ENCODE data around the gene NAA60.

The NAA60 gene

GRCh38 chr16:3443108-3444031 lies at the start of gene NAA60, which contains the start of gene ZNF597:
Gene NAA60 (plus strand): TSS chr16:3443680. CDS start chr16:3476228, 32,548 bp downstream.
Gene ZNF597 (minus strand): TSS chr16:3443504. CDS start chr16:3443153, 351 bp downstream.
- peak; percentile 85 for DNase-seq (ENCODE audit: low spot score)

DNA sequence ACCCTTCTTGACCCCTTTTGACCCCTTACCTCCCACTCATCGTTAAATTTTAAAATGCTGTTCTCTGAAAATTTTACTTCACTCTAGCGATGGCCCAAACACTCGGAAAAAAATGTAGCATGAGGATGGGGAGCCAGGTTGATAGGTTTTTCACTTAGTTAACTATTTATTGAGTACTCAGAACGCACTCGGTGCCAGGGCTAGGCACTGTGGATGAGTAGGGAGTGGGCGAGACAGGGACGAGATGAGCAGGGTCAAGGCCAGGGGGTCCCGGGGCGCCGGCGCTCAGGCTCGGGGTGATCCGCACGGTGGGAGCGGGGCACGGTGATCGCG lies 43.1 kb upstream of the NAA60 start:
- no peak for DNase-seq (ENCODE audit: low spot score)

DNA sequence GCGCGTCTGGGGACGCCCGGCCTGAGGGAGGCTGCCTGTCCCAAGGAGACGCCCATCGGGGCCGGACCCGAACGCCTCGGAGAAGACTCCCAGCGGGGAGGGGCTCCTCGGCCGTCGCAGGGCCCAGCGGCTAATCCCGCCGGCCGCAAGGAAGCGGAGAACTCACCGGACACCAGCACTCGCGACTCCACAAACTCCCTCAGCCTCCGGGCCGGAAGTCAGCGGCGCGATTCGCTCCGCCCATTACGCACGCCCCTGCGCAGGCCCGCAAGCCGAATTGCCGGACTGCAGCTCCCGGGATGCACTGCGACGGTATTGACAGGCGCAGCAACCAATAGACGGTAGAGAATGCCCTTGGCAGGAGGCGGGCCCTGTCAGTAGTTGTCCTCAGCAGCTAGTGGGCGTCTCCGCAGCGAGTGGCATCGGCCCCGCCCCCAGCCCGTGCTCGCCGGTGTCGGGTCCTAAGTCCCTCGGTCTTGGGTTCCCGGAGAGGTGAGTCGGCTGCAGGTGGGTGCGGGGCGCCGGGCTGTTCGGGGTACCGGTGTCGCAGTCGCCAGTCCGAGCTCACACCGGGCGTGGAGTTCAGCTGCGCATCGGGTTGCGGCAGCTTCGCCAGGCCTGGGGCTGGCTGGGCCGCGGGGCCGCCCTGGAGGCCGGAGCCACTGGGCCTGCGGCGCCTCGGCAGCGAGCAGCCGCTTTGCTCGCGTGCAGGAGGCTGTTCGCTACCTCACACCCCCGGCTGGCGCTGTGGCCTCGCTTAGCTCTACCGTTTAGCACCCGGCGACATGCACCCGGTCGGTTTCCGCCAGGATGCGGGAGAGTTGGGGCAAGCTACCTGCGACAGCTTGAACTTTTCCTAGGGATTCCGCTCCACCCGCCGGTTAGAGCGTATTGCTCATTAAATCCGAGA lies 42.4 kb upstream of the NAA60 start, which contains the start of the genes ZNF174 and ZSCAN32:
TSS of gene ZNF174 (plus strand) at position 437 of the 910 bp plus-strand sequence. CDS start 790 bp downstream, outside the sequence.
TSS of gene ZSCAN32 (minus strand) at position 226 of the 910 bp plus-strand sequence. CDS start 3,447 bp downstream, outside the sequence.
- DNase-seq (ENCODE audit: low spot score), result peak; percentile 99

- no peak for DNase-seq (ENCODE audit: low spot score)
Observed at GRCh38 chr16:3401719-3402397, 41.6 kb upstream of the NAA60 start.

- DNase-seq (ENCODE audit: low spot score), result no peak
Observed at GRCh38 chr16:3408561-3409197, 34.8 kb upstream of the NAA60 start.

DNA sequence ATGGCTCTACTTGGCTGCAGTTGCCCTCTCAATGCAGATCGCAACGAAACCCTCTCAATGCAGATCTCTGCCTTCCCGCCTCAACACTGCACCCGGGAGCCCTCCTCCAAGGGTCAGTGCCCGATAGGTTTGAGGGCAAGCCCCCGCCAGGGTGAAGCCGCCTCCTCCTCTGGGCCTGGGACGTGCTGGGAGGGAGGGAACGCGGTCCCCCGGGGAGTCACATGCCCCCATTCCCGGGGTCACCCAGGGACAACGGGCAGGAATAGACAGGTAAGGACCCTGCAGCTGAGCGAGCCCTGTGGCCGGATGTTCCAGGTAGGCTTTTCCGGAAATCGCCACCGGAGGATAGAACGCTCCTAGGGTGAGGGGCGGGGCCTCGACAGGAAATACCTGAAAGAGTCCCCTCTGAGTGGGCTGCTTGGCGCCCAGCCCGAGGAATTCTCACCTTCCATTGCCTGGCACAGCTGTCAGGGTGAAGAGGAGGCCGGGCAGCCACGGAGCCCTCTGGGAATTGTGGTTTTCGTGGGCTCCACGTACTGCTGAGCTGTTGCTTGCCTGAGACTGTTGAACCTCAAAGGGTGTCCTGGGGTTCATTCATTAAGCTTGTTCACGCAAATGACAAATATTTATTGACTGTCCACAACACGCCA lies 29.6 kb upstream of the NAA60 start:
- no peak for DNase-seq (ENCODE audit: low spot score)

GRCh38 chr16:3431779-3432219 lies 11.7 kb upstream of the NAA60 start:
- peak; percentile 35 for DNase-seq (ENCODE audit: low spot score)

GRCh38 chr16:3434373-3434772 lies 9.1 kb upstream of the NAA60 start:
- DNase-seq (ENCODE audit: low spot score), result no peak

DNA sequence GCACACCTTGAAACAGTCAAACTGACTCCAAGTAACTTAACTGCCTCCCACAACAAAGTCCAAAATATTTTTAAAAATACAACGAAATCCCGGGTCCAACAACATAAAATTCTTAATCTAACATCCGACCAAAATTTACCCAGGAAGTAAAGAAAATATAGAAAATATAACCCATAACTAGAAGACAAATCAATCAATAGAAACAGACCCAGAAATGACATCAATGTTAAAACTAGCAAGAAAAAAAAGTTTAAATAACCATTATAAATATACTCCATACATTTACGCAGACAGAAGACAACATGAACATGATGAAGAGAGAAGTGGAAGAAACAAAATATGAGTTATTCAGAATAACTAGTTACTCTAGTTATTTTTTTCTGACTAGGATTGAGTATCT lies 3.8 kb upstream of the NAA60 start:
- DNase-seq (ENCODE audit: low spot score), result no peak

DNA sequence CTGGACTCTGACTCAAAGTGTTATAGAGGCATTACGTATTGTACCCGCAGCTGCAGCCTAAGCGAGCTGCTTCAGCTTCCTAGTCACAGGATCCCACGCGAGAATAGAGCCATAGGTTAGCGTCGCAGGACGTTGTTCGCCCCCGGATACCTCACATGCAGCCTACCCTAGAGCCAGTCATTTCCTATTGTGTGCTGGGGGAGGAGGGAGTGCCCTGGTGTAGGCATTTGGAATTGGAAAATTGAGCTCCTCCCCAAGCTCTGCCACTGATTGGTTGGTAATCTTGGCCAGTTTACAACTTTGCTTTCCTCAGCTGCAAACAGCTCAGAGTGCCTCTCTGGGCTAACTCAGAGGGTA lies 530 bp downstream of the NAA60 start:
- DNase-seq (ENCODE audit: low spot score), result peak; percentile 6

- DNase-seq (ENCODE audit: low spot score), result no peak
Observed at GRCh38 chr16:3454093-3454492, 10.6 kb downstream of the NAA60 start.

- no peak for DNase-seq (ENCODE audit: low spot score)
Observed at GRCh38 chr16:3454631-3455147, 11.2 kb downstream of the NAA60 start.

DNA sequence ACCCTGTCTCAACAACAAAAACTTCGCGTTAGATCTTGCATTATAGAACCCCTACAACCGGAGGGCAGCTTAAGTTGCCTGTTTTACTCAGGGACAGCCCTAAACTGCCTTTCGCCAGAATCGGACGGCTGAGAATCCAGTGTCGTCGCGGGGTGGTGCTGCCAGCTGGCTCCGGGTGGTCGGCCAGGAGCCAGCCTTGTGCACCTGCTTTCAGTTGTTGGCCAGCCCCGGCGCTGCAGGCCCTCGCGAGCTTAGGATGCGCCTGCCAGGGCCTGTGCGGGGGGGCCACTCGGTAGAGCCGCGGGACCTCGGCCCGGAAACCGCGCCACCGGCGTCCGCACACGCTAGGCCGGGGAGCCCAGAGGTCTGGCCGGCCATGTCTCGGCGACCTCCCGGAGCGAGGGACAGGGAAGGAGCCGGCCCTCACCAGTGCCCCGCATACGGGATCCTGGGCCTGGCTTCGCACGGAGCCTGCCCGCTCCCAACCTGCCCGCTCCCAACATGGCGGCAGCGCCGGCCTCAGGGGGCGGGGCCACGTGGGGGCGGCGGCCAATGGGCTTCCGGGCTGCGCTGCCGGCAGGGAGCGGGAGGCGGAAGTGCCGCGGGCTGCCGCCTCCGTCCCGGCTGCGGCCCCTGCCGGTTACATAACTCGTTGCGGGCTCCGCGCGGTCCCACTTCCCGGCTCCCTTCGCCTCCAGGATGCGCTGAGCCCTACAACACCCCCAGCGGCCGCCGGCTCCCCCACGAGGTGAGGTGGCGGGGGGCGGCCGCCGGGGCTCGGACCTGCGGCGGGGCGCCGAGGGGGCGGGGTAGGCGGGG lies 14.2 kb downstream of the NAA60 start:
- DNase-seq (ENCODE audit: low spot score), result peak; percentile 86

GRCh38 chr16:3458278-3458851 lies 14.9 kb downstream of the NAA60 start:
- DNase-seq (ENCODE audit: low spot score), result no peak

GRCh38 chr16:3458852-3459361 lies 15.4 kb downstream of the NAA60 start:
- no peak for DNase-seq (ENCODE audit: low spot score)

- no peak for DNase-seq (ENCODE audit: low spot score)
Observed at GRCh38 chr16:3459401-3460090, 16.1 kb downstream of the NAA60 start.

DNA sequence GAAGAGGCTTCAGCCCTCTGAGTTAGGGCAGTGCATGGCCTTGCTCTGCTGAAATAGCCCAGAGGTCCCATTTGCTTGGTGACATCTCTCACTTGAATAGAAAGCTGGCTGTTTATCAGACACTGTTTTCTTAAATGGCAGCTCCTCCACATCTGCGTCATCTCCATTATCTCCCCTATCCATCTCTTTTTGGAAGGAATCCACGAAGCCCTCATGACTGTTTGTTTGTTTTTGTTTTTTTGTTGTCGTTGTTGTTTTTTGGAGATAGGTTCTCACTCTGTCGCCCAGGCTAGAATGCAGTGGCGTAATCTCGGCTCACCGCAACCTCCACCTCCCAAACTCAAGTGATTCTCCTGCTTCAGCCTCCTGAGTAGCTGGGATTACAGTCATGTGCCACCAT lies 16.6 kb downstream of the NAA60 start:
- DNase-seq (ENCODE audit: low spot score), result no peak

DNA sequence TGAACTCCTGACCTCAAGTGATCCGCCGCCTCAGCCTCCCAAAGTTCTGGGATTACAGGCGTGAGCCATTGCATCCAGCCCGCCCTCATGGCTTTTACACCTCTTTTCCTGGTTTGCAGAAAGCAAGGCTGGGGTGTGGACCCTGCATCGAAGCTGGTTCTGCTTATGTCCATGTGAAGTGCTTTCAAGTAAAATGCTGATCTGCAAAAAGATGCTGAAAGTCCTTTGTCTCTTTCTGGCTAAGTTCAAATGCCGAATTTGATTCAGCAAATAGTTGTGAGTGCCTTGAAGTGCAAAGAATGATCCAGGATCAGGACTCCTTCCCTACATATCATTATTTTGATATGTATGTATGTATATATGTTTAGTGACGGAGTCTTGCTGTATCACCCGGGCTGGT lies 17.1 kb downstream of the NAA60 start:
- no peak for DNase-seq (ENCODE audit: low spot score)

DNA sequence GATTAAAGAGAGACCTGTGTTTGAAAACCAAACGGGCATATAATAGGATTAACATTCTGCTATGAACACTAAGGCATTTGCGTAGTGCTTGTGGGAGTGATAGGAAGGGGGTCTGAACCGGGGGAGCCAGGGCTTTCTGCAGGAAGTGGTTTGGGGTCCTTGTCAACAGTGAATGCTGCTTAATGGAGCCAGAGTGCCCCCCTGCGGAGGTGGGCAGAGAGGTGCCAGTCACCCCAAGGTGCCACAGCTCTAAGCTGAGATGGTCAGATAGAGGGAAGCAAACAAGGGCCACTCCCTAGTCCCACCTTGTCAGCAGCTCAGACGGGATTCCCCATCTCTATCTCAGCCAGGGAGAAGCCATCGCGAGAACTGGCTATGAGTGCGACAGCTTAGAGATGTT lies 17.7 kb downstream of the NAA60 start:
- DNase-seq (ENCODE audit: low spot score), result peak; percentile 30

Measured in CD4-positive, alpha-beta T cell treated with Interleukin-6 at 100 ng/mL for 8 hours (primary cell).